Nephron (organoid): ENCODE data around the gene TMC2.
A peak's percentile ranks its signal among the peaks of the same experiment; 100 is the strongest.

Experiments
- H3K27ac Mint-ChIP-seq, 3 experiments: 2 replicates each; pipeline ENCODE4 v1.8.0; 2020; ENCODE audit warnings: mixed read lengths in 3 of 3, mild to moderate bottlenecking in 2 of 3, moderate library complexity in 1 of 3
- H3K27me3 Mint-ChIP-seq: 2 replicates; pipeline ENCODE4 v1.8.0; 2021; ENCODE audit warnings: low read depth, mild to moderate bottlenecking, moderate library complexity, mixed read lengths
- H3K36me3 Mint-ChIP-seq: 2 replicates; pipeline ENCODE4 v1.8.0; 2020; ENCODE audit warnings: low read depth, mixed read lengths
- H3K4me1 Mint-ChIP-seq: 2 replicates; pipeline ENCODE4 v1.8.0; 2020; ENCODE audit warnings: mixed read lengths
- H3K4me3 Mint-ChIP-seq, 3 experiments: 2 replicates each; pipeline ENCODE4 v1.8.0; 2020; ENCODE audit warnings: mild to moderate bottlenecking in 3 of 3, mixed read lengths in 3 of 3, moderate library complexity in 2 of 3
- H3K9me3 Mint-ChIP-seq: 2 replicates; pipeline ENCODE4 v1.8.0; 2020; ENCODE audit warnings: mixed read lengths
- TF ChIP-seq, protein P1 (sequence below), 3 experiments: fragments of 200-600 bp; sonication (generic); IDR thresholded peaks; one replicate each; pipeline ENCODE4 v1.5.0; 2021; ENCODE audit warnings: antibody characterized with exemption in 3 of 3; ENCODE audit not compliant: unreplicated experiment in 3 of 3

TMC2 gene

DNA sequence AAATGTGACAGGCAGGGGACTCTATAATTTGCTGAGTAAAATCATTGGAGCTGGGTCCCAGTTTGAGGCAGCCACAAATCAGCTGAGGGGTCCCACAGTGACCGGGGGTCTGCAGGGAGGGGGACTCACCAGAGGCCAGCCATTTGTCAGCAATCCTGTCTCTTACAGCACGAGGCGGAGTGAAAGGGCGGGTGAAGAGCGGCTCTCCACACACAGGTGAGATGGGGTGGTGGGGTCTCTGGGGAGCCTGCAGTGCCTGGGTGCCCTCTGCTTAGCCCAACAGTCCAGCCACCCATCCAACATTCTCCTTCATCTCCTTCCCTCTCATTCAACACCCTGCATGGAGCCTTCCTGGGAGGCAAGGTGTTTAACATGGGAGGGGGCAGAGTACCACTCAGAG lies 728 bp downstream of the TMC2 start:
- H3K9me3 Mint-ChIP-seq: no peaks in the 10 kb centered on the region
- H3K27me3 Mint-ChIP-seq: peaks cover 20% of the 10 kb centered on the region
- H3K4me3 Mint-ChIP-seq: no peak overlapping the region
- TF ChIP-seq, protein P1, sequence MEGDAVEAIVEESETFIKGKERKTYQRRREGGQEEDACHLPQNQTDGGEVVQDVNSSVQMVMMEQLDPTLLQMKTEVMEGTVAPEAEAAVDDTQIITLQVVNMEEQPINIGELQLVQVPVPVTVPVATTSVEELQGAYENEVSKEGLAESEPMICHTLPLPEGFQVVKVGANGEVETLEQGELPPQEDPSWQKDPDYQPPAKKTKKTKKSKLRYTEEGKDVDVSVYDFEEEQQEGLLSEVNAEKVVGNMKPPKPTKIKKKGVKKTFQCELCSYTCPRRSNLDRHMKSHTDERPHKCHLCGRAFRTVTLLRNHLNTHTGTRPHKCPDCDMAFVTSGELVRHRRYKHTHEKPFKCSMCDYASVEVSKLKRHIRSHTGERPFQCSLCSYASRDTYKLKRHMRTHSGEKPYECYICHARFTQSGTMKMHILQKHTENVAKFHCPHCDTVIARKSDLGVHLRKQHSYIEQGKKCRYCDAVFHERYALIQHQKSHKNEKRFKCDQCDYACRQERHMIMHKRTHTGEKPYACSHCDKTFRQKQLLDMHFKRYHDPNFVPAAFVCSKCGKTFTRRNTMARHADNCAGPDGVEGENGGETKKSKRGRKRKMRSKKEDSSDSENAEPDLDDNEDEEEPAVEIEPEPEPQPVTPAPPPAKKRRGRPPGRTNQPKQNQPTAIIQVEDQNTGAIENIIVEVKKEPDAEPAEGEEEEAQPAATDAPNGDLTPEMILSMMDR (IDR thresholded peaks at IDR 0.05; ENCODE audit: unreplicated experiment in 3 of 3): no peak
- peaks cover 30% of the 10 kb centered on the region for H3K4me1 Mint-ChIP-seq
- no peaks in the 10 kb centered on the region for H3K36me3 Mint-ChIP-seq
- no peak overlapping the region for H3K27ac Mint-ChIP-seq

DNA sequence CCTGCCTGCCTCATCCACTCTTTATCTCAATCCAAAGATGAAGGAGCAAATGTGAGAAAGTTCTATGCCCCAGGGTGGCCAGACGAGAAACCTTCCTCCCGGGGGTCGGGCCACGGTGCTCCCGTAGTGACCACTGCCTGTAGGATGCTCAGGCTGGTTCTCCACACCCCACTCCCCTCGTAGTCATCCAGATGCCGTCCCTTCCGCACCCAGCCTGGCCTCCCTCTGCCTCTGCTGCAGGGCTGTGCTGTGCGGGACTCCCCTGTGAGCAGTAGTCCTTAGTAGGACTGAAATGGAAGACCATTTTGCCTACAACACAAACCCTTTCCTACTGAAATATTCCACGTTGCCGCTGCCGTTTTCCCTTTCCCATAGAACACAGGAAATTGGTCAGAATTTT lies 2.0 kb downstream of the TMC2 start:
- H3K27me3 Mint-ChIP-seq: peaks cover 15% of the 10 kb centered on the region
- peak overlapping the region in 1 of 3 experiments; percentile 62 for H3K27ac Mint-ChIP-seq
- no peaks in the 10 kb centered on the region for H3K9me3 Mint-ChIP-seq
- TF ChIP-seq, protein P1 (IDR thresholded peaks at IDR 0.05; ENCODE audit: unreplicated experiment in 3 of 3): no peak
- H3K4me3 Mint-ChIP-seq: no peak overlapping the region
- no peaks in the 10 kb centered on the region for H3K36me3 Mint-ChIP-seq
- H3K4me1 Mint-ChIP-seq: peaks cover 30% of the 10 kb centered on the region

DNA sequence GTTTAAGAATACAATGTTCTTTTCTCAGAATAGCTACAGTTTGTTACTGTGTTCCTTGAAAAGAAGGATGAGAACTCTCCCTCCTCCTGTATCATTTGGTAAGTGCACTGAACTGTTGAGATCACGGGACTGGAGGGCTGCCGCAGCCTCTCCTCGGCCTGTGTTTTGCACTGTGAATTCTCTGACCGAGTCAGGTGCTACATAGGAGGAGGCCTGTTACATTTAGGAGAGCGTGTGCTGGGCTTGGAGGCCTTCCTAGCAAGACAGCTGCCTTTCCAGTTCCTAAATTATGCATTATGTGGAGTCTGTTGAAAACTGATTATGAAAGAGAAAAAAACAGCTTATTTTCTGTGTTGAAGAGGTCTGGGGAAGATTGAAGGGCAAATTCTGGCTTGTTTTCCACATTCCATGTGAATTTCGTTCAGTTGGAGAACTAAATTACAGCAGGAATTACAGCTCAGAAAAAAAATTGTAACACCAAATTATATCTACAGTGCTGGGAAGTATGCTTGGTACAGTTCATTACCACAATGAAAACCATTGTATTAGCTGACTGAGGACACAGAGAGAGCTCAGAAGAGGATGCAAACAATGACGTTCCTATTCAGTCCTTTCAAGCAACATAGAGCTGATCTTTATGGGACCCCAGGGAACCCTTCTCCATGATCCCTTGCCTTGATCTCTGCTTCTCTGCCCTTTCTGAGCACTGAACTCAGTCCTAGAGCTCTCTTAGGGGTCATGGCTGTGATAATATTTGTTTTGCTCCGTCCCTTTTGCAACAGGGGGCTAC lies 2.8 kb downstream of the TMC2 start:
- peaks cover 15% of the 10 kb centered on the region for H3K27me3 Mint-ChIP-seq
- peaks cover 24% of the 10 kb centered on the region for H3K4me1 Mint-ChIP-seq
- H3K4me3 Mint-ChIP-seq: no peak overlapping the region
- no peaks in the 10 kb centered on the region for H3K9me3 Mint-ChIP-seq
- H3K27ac Mint-ChIP-seq: peak overlapping the region; percentile 6 to 62 (median 54)
- TF ChIP-seq, protein P1 (IDR thresholded peaks at IDR 0.05; ENCODE audit: unreplicated experiment in 3 of 3): no peak
- no peaks in the 10 kb centered on the region for H3K36me3 Mint-ChIP-seq

DNA sequence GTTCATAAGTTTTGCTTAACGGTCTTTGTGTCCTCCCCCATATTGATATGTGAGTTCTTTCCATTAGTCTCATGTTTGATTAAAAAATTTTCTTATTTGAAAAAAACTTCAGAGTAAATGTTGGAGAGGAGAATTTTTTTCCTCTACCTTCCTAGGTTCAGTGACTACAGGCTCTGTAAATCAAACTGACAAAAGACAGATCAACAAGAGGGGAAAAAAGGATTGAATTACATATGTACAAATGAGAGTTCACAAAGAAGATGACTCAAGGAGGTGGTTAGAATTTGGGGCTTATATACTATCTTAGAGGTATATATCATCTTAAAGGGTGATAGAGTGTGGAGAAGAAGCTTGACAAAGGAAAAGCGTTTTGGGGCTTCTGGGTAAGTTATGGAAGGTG lies 5.6 kb downstream of the TMC2 start:
- Mint-ChIP-seq H3K9me3 (peaks cover 3% of the 10 kb centered on the region), H3K4me1 (peaks cover 19% of the 10 kb centered on the region), H3K4me3 (no peak overlapping the region), H3K36me3 (no peaks in the 10 kb centered on the region), H3K27me3 (peaks cover 21% of the 10 kb centered on the region), H3K27ac (no peak overlapping the region)
- TF ChIP-seq, protein P1 (IDR thresholded peaks at IDR 0.05; ENCODE audit: unreplicated experiment in 3 of 3): no peak

DNA sequence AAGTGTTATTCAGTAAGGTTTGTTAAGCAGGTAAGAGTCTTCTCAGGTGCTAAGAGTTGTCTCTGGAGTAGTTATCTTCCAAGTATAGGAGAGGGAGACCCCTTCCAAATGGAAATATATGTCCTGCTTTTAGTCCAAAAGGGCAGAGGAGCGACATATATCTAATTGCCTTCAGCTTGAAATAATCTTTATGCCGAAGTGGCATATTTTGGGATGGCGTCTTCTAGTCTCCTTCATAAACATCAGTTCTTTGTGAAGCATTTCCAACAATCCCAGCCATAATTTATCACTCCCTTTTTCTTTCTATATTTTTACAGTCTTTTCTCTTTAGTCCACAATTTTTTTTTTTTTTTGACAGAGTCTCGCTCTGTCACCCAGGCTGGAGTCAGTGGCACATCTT lies 6.0 kb downstream of the TMC2 start:
- Mint-ChIP-seq H3K9me3 (peaks cover 3% of the 10 kb centered on the region), H3K27ac (no peak overlapping the region), H3K4me1 (peaks cover 19% of the 10 kb centered on the region), H3K36me3 (no peaks in the 10 kb centered on the region), H3K4me3 (no peak overlapping the region), H3K27me3 (peaks cover 24% of the 10 kb centered on the region)
- TF ChIP-seq, protein P1 (IDR thresholded peaks at IDR 0.05; ENCODE audit: unreplicated experiment in 3 of 3): no peak

DNA sequence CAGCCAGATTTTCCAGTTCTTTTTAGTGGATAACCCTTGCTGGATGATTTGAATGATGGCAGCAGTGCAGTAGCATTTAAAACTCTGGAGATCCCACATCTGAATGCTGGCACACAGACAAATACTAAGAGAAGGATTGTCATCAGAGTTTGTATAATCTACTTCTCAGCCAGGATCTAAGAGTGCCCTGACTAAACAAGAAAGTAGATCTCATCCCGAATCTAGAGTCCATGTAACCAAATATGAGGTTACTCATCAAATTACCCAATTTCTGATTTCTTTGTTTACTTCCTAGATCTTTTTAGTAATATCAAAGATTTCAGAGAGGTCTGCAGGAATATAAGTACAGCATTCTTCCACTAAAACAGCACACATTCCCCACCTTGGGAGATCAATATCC lies 7.8 kb downstream of the TMC2 start:
- peaks cover 28% of the 10 kb centered on the region for H3K27me3 Mint-ChIP-seq
- TF ChIP-seq, protein P1 (IDR thresholded peaks at IDR 0.05; ENCODE audit: unreplicated experiment in 3 of 3): no peak
- H3K27ac Mint-ChIP-seq: no peak overlapping the region
- no peaks in the 10 kb centered on the region for H3K36me3 Mint-ChIP-seq
- H3K4me3 Mint-ChIP-seq: no peak overlapping the region
- peaks cover 3% of the 10 kb centered on the region for H3K9me3 Mint-ChIP-seq
- H3K4me1 Mint-ChIP-seq: peaks cover 10% of the 10 kb centered on the region
